SK-N-SH (cell line): ENCODE data around the gene TP53I11.

Experiments used
- CTCF ChIP-seq: fragments of 200-600 bp; sonication (generic); IDR thresholded peaks from 2 replicates; pipeline ENCODE4 v1.6.1; 2017; ENCODE audit warnings: antibody characterized with exemption, mild to moderate bottlenecking, moderate library complexity
- EP300 ChIP-seq, 2 experiments: IDR thresholded peaks; 2 replicates each; pipeline versions ENCODE4 v1.4.0 to v1.6.1; 2012; ENCODE audit warnings: borderline replicate concordance in 1 of 2, low read depth in 1 of 2, low read length in 1 of 2
- FOXJ3 ChIP-seq: sonication (generic); formaldehyde crosslinking; IDR thresholded peaks from 2 replicates; pipeline ENCODE4 v1.5.1; 2020; ENCODE audit warnings: mild to moderate bottlenecking, missing genetic modification reagents
- NRF1 ChIP-seq: IDR thresholded peaks from 2 replicates; pipeline ENCODE4 v1.6.1; 2012; ENCODE audit warnings: low read depth, mild to moderate bottlenecking, low read length
- SMC3 ChIP-seq: IDR thresholded peaks from 2 replicates; pipeline ENCODE4 v1.6.1; 2012; ENCODE audit warnings: low read depth, low read length, improper control_type of control experiment
- USF2 ChIP-seq: fragments of 150-350 bp; IDR thresholded peaks from 2 replicates; pipeline ENCODE4 v1.6.1; 2017; ENCODE audit warnings: antibody characterized with exemption, low read length, low read depth, borderline replicate concordance

- TF ChIP-seq EP300 (IDR thresholded peaks at IDR 0.05; ENCODE audit: borderline replicate concordance in 1 of 2, low read depth in 1 of 2, low read length in 1 of 2) (no peak), CTCF (no peak), USF2 (no peak), SMC3 (no peak), NRF1 (no peak), FOXJ3 (CRISPR knock-in tag) (no peak)
Measured at GRCh38 chr11:44966694-44967093, 16.0 kb upstream of the TP53I11 start.
